SK-N-SH treated with all-trans-retinoic acid at 6 μM for 48 hours (cell line): Measurements from ENCODE around the gene CELF1.

ENCODE experiments used
- ARNTL ChIP-seq: fragments of 450-650 bp; formaldehyde crosslinking; IDR thresholded peaks from 2 replicates; pipeline ENCODE4 v1.5.0; 2020; ENCODE audit warnings: low read depth, mild to moderate bottlenecking, moderate library complexity, borderline replicate concordance
- CSRNP3 ChIP-seq: fragments of 250-450 bp; sonication (Bioruptor Pico); IDR thresholded peaks from 2 replicates; pipeline ENCODE4 v1.5.1; 2021; ENCODE audit warnings: mild to moderate bottlenecking, moderate library complexity
- ESRRG ChIP-seq: fragments of 250-450 bp; sonication (Bioruptor Pico); IDR thresholded peaks from 2 replicates; pipeline ENCODE4 v1.6.1; 2021; ENCODE audit warnings: mild to moderate bottlenecking
- ISL1 ChIP-seq: fragments of 250-450 bp; sonication (Bioruptor Pico); IDR thresholded peaks from 2 replicates; pipeline ENCODE4 v2.1.2; 2022; ENCODE audit warnings: mild to moderate bottlenecking, moderate library complexity
- POU6F1 ChIP-seq: fragments of 250-450 bp; sonication (Bioruptor Pico); IDR thresholded peaks from 2 replicates; pipeline ENCODE4 v1.8.0; 2021; ENCODE audit warnings: low read depth, mild to moderate bottlenecking, moderate library complexity, borderline replicate concordance
- RARB ChIP-seq: fragments of 250-450 bp; sonication (Bioruptor Pico); IDR thresholded peaks from 2 replicates; pipeline ENCODE4 v1.8.0; 2021; ENCODE audit warnings: mild to moderate bottlenecking, moderate library complexity
- ZC3H10 ChIP-seq: fragments of 250-450 bp; sonication (Bioruptor Pico); IDR thresholded peaks from 2 replicates; pipeline ENCODE4 v1.5.1; 2021; ENCODE audit warnings: mild to moderate bottlenecking, moderate library complexity
- ZFP3 ChIP-seq: fragments of 250-450 bp; sonication (Bioruptor Pico); IDR thresholded peaks from 2 replicates; pipeline ENCODE4 v1.5.0; 2020; ENCODE audit warnings: mild to moderate bottlenecking, moderate library complexity
- ZFP30 ChIP-seq: fragments of 450-650 bp; formaldehyde crosslinking; IDR thresholded peaks from 2 replicates; pipeline ENCODE4 v1.5.0; 2022; ENCODE audit warnings: mild to moderate bottlenecking, moderate library complexity
- ZNF70 ChIP-seq: fragments of 450-650 bp; formaldehyde crosslinking; IDR thresholded peaks from 2 replicates; pipeline ENCODE4 v1.5.0; 2020; ENCODE audit warnings: mild to moderate bottlenecking, moderate library complexity
- TF ChIP-seq, protein P1 (sequence below): fragments of 250-450 bp; sonication (Bioruptor Pico); IDR thresholded peaks from 2 replicates; pipeline ENCODE4 v1.8.0; 2020; ENCODE audit warnings: mild to moderate bottlenecking, moderate library complexity, borderline replicate concordance
- TF ChIP-seq, protein P2 (sequence below): fragments of 250-450 bp; sonication (Bioruptor Pico); IDR thresholded peaks from 2 replicates; pipeline ENCODE4 v1.5.0; 2020; ENCODE audit warnings: mild to moderate bottlenecking, moderate library complexity

GRCh38 chr11:47577460-47578041 lies 24.6 kb upstream of the CELF1 start:
- TF ChIP-seq RARB (CRISPR knock-in tag) (no peak), ZNF70 (CRISPR knock-in tag) (no peak), CSRNP3 (CRISPR knock-in tag) (no peak), ARNTL (CRISPR knock-in tag) (no peak), ZFP30 (CRISPR knock-in tag) (no peak), ZFP3 (CRISPR knock-in tag) (no peak), ESRRG (CRISPR knock-in tag) (no peak), ZC3H10 (CRISPR knock-in tag) (no peak), ISL1 (CRISPR knock-in tag) (no peak), POU6F1 (CRISPR knock-in tag) (no peak)
- TF ChIP-seq, protein P1, sequence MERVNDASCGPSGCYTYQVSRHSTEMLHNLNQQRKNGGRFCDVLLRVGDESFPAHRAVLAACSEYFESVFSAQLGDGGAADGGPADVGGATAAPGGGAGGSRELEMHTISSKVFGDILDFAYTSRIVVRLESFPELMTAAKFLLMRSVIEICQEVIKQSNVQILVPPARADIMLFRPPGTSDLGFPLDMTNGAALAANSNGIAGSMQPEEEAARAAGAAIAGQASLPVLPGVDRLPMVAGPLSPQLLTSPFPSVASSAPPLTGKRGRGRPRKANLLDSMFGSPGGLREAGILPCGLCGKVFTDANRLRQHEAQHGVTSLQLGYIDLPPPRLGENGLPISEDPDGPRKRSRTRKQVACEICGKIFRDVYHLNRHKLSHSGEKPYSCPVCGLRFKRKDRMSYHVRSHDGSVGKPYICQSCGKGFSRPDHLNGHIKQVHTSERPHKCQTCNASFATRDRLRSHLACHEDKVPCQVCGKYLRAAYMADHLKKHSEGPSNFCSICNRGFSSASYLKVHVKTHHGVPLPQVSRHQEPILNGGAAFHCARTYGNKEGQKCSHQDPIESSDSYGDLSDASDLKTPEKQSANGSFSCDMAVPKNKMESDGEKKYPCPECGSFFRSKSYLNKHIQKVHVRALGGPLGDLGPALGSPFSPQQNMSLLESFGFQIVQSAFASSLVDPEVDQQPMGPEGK (CRISPR knock-in tag): no peak
- TF ChIP-seq, protein P2, sequence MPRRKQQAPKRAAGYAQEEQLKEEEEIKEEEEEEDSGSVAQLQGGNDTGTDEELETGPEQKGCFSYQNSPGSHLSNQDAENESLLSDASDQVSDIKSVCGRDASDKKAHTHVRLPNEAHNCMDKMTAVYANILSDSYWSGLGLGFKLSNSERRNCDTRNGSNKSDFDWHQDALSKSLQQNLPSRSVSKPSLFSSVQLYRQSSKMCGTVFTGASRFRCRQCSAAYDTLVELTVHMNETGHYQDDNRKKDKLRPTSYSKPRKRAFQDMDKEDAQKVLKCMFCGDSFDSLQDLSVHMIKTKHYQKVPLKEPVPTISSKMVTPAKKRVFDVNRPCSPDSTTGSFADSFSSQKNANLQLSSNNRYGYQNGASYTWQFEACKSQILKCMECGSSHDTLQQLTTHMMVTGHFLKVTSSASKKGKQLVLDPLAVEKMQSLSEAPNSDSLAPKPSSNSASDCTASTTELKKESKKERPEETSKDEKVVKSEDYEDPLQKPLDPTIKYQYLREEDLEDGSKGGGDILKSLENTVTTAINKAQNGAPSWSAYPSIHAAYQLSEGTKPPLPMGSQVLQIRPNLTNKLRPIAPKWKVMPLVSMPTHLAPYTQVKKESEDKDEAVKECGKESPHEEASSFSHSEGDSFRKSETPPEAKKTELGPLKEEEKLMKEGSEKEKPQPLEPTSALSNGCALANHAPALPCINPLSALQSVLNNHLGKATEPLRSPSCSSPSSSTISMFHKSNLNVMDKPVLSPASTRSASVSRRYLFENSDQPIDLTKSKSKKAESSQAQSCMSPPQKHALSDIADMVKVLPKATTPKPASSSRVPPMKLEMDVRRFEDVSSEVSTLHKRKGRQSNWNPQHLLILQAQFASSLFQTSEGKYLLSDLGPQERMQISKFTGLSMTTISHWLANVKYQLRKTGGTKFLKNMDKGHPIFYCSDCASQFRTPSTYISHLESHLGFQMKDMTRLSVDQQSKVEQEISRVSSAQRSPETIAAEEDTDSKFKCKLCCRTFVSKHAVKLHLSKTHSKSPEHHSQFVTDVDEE: no peak
